ENCODE data around the gene SLC38A10. TPM values are rescaled to one million over a fixed set of nuclear protein-coding genes. Genes with fewer than 3 reads are reported as not detected.

Gene SLC38A10
- total and polyA plus RNA-seq, 10 of the 15 experiments (the other 5 are each of a cell fraction or from before 2014, with no cell fraction given), result 0.52 to 67.9 (median 22.1) TPM

- H3K36me3 ChIP-seq (ENCODE audit: control insufficient read depth in 2 of 2, insufficient read depth in 2 of 2, low read length in 1 of 2), result peaks cover 4 to 12% of the 10 kb centered on the region in 2 experiments; a peak in 3 of 4 replicates
- 89% methylated on average over 29 of the region's 31 CpGs for WGBS (ENCODE audit: insufficient coverage, insufficient replicate concordance, low lambda C conversion rate, missing lambda C conversion rate)
- no peak for FAIRE-seq
- no peak for DNase-seq (ENCODE audit: low read depth, low spot score)
- BruUV-seq (replicated peaks), result no TSS peak
- H3K9ac ChIP-seq (ENCODE audit: control insufficient read depth, insufficient read depth, low read length), result no peak overlapping the region
- no peaks in the 10 kb centered on the region for H3K9me3 ChIP-seq (replicated peaks; ENCODE audit: control insufficient read depth, insufficient read depth, low read length)
- in situ Hi-C loops (cut with MboI), result loop anchor here (25.0 kb wide), 1 partner anchor 219 kb away; no protein-coding TSS in a partner anchor
- H3K79me2 ChIP-seq (ENCODE audit: control insufficient read depth, insufficient read depth, low read length), result no peaks in the 10 kb centered on the region
- TF ChIP-seq HSF1 (IDR thresholded peaks at IDR 0.05; ENCODE audit: low read depth, low read length), result no peak
- no peak for TF ChIP-seq RFX5 (IDR thresholded peaks at IDR 0.05; ENCODE audit: low read depth, low read length)
- TF ChIP-seq ZNF274 (IDR thresholded peaks at IDR 0.05; ENCODE audit: insufficient read depth, insufficient read length), result no peak
- TF ChIP-seq BCL3 (IDR thresholded peaks at IDR 0.05; ENCODE audit: borderline replicate concordance, insufficient read depth, low read depth, low read length, poor library complexity, severe bottlenecking), result peak; percentile 87
- TF ChIP-seq KLF5 (IDR thresholded peaks at IDR 0.05; ENCODE audit: partially characterized antibody), result no peak
- peak; percentile 64 for TF ChIP-seq POLR2A (IDR thresholded peaks at IDR 0.05; ENCODE audit: low read depth, low read length)
- no peak for TF ChIP-seq SMC3 (IDR thresholded peaks at IDR 0.05; ENCODE audit: borderline replicate concordance, low read length)
- no peak for TF ChIP-seq NFXL1 (IDR thresholded peaks at IDR 0.05; ENCODE audit: borderline replicate concordance)
- TF ChIP-seq ZZZ3 (IDR thresholded peaks at IDR 0.05; ENCODE audit: control insufficient read depth, insufficient read length, low read depth), result no peak
- no peak for TF ChIP-seq RCOR1 (conservative IDR thresholded peaks at IDR 0.05; ENCODE audit: low read depth, low read length)
- TF ChIP-seq TCF3 (IDR thresholded peaks at IDR 0.05; ENCODE audit: borderline replicate concordance, insufficient read depth, low read depth, low read length), result peak; percentile 79; the same call in 1 of the 2 replicates
- TF ChIP-seq PRDM15 (CRISPR knock-in tag; IDR thresholded peaks at IDR 0.05), result no peak
- SMC1A ChIA-PET (ENCODE audit: uncharacterized antibody, unreplicated experiment), result no interaction called here
- H3K4me2 ChIP-seq (ENCODE audit: control insufficient read depth, insufficient read depth), result no peak overlapping the region
- RAD21 ChIA-PET (ENCODE audit: unreplicated experiment), result no interaction called here
- H3K4me1 ChIP-seq (ENCODE audit: control insufficient read depth, insufficient read depth, low read length), result peaks cover 14% of the 10 kb centered on the region
- intact Hi-C loops (cut with micrococcal nuclease; ENCODE audit: unreplicated experiment), result no loop called here
- no peak for ATAC-seq
- POLR2A ChIA-PET, result no interaction called here
- CTCF ChIA-PET, result no interaction called here
- H4K20me1 ChIP-seq (ENCODE audit: control insufficient read depth, insufficient read depth), result no peaks in the 10 kb centered on the region
- no peak overlapping the region for H3K4me3 ChIP-seq
- H3K27ac ChIP-seq (ENCODE audit: control insufficient read depth, insufficient read depth), result no peak overlapping the region
- H3K27me3 ChIP-seq (replicated peaks in 1 of 2; ENCODE audit: control insufficient read depth in 2 of 2, insufficient read depth in 2 of 2, low read length in 1 of 2), result no peaks in the 10 kb centered on the region
- no peak overlapping the region for H2AFZ ChIP-seq (ENCODE audit: control insufficient read depth, low read depth, low read length)
Measured at GRCh38 chr17:81231121-81231645, 63.9 kb downstream of the SLC38A10 start.
